GM12864 (cell line): ENCODE measurements around the gene ATXN3.

Experiments used
- DNase-seq: peaks from one replicate; pipeline ENCODE4 v3.0.0-alpha.2; 2011; ENCODE audit warnings: low read depth
- H3K4me3 ChIP-seq: 2 replicates; pipeline ENCODE4 v1.5.1; 2011; ENCODE audit warnings: mild to moderate bottlenecking, low read depth, low read length, control low read depth
- CTCF ChIP-seq: IDR thresholded peaks from 2 replicates; pipeline ENCODE4 v1.5.1; 2011; ENCODE audit warnings: low read depth, mild to moderate bottlenecking, moderate library complexity, low read length, control low read depth, inconsistent platforms; ENCODE audit errors: missing control alignments

The ATXN3 gene

GRCh38 chr14:92009604-92010003 lies 96.8 kb downstream of the ATXN3 start:
- no peak for TF ChIP-seq CTCF
- no peak for DNase-seq
- H3K4me3 ChIP-seq = no peak overlapping the region
